Stimulated activated CD4-positive, alpha-beta T cell treated with anti-CD3 and anti-CD28 coated beads, Interleukin-15, amount 100 ng/mL, for 48 hours (primary cell): ENCODE measurements around the gene SH3GL3.

Experiments used
- DNase-seq, 2 donors: peaks; one replicate each; pipeline ENCODE4 v3.0.0-alpha.2; 2020; ENCODE audit warnings: low read depth in 2 of 2

SH3GL3 gene

DNA sequence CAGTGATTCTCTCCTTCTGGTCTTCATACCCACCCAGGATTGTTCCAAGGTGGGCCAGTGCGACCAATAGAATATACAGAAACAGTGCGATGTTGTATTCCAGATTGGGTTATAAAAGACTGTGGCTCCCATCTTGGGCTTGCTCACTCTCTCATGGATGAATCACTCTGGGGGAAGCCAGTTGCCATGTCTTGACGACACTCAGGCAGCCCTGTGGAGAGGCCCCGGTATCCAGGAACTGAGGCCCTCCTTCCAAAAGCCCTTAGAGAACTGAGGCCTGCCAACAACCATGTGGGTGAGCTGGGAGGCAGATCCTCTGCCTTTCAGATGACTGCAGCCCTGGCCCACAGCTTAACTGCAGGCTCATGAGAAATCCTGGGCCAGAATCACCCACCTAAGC, 57.2 kb downstream of the SH3GL3 start:
- DNase-seq: no peak

DNA sequence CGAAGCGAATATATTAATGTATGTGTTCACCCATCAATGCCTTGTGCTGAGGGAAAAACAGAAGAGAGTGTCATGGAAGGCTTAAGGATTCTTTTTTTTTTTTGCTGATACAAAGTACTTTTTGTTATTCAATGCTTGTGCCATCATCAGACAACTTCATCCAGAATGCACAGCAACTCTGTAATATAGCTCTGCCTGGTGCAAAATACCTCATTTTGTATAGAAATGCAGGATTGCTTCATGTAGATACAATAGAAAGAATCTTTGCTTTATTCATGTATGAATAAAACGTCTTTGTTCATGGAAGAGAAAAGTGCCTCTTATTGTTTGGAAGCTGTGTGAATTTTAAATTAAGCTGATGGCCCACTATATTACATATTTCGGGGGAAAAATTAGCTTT, 62.9 kb downstream of the SH3GL3 start:
- no peak for DNase-seq

DNA sequence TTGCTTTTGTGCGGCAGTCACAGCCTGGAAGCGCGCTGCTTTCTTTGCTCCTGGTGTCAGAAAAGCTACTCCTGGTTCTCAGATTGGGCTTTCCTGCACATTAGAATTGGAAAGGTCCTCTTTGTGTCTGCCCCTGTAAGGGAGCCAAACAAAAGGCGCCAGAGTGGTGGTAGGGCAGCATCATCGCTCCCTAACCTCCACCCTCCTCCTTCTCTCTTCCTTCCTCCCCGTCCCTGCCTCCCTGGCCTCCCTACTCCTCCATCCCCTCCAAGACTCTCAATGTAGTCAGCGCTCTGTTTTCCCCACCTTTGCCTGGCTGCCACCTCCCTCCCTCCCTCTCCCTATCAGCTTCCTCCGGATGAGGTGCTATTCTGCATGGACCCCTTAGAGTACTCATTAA, 65.3 kb downstream of the SH3GL3 start:
- DNase-seq: no peak

DNA sequence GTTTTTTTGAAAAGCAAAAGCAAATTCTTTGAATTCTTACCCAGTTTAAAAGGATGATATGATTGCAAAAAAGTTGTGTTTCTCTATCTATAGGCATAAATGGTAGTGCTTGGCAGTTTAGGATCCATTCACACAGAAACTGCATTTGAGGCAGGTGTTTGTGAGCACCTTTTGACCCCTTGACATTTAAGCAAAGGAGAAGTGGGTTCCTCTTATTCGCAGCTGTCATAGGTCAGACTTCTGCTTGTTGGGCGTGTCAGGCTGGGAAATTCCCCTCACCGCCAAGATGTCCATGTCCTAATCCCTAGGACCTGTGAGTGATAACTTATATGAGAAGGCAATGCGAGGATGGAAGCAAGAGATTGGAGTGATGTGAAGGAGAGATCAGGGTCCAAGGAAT, 67.4 kb downstream of the SH3GL3 start:
- no peak for DNase-seq

DNA sequence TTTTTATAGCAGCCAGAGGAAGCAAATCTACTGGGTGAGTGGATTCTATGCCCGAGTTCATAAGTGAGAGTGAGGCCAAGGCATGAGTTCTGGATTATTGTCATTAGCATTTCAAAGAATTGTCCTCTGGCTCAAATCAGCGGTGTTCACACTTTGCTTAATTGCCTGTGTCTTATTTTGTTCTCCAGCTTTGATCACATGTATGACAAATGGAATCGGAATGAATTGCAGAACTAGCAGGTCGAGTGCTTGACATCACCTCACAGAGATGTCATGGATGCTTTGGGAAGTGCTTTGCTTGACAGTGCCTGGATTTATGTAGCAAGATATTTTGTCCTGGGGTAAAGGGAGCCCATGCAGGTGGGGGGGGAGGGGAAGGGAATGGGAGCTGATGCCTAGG, 68.0 kb downstream of the SH3GL3 start:
- no peak for DNase-seq

DNA sequence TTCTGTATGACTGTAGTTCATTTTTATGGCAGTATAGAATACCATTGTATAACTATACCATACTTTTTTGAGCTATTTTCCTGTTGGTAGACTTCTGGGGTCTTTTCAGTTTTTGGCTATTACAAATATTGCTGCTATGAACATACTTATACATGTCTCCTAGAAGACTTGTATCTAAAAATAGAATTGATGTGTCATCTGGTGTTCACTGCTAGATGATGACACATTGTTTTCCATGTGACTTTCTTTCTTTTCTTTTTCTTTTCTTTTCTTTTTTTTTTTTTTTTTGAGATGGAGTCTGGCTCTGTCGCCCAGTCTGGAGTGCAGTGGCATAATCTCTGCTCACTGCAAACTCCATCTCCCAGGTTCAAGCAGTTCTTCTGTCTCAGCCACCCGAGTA, 69.8 kb downstream of the SH3GL3 start:
- DNase-seq: no peak

DNA sequence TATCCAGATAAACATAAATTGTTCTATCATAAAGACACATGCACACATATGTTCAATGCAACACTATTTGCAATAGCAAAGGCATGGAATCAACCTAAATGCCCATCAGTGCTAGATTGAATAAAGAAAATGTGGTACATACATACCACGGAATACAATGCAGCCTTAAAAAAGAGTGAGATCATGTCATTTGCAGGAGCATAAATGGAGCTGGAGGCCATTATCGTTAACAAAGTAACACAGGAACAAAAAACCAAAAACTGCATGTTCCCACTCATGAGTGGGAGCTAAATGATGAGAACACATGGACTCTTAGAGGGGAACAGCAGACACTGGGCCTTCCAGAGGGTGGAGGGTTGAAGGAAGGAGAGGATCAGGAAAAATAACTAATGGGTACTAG, 79.2 kb downstream of the SH3GL3 start:
- no peak for DNase-seq

DNA sequence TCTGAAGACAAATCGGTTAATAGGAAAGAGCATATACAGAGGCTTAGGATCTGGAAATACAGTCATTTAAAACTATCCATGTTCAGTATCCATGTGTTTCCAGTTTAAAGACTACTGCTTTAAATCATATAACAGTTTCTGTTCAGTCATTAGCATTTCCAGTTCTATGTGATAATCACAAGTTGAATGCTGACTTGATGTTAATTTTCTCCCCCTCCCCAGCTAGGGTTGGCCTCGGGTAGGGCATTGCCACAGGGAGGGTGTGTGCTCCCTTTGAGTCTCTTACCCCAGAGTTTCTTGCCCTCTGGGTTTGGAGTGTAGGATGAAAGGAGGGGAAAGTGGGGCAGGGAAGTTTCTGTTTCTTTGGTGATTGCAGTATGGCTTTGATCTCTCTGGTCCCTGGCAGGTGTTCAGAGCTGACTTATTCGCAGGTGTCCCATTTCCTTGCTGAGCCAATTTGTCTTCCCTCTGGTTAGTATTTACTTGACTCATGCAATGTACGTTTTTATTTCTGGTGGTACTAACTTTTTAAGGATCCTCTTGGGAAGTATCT, 86.3 kb downstream of the SH3GL3 start:
- DNase-seq: no peak

DNA sequence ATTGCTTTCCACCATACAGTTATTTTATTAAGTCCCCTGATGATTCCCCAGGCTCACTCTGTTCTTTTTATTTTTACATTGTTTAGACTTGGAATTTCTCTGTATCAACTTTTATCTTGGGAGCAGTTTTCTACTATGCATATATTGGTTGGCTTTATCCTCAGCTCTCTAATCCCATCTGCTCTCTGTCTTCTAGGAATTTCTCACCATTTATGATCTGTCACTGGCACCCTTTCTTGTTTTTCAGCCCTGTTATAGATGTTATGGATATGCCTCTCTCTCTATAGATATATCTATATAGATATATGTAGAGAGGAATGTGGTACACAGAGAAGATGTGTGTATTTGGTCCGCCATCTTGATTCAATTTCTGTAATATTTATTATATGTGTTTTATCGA, 90.5 kb downstream of the SH3GL3 start:
- DNase-seq: no peak

DNA sequence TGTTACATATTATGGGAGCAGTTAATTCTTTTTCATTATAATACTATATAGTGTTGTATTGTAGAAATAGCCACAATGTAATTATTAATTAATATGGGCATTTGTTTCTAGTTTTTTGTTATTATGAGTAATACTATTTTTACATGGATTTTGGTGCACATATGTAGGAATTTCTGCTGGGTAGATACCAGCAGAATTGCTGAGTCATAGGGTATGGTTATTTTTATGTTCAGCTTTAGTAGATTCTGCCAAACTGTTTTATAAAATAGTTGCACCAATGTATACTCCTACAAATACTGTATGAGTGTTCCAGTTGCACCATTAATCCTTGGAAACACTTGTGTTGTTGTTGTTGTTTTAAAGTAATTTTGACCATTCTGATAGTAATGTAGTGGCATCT, 91.5 kb downstream of the SH3GL3 start:
- no peak for DNase-seq

DNA sequence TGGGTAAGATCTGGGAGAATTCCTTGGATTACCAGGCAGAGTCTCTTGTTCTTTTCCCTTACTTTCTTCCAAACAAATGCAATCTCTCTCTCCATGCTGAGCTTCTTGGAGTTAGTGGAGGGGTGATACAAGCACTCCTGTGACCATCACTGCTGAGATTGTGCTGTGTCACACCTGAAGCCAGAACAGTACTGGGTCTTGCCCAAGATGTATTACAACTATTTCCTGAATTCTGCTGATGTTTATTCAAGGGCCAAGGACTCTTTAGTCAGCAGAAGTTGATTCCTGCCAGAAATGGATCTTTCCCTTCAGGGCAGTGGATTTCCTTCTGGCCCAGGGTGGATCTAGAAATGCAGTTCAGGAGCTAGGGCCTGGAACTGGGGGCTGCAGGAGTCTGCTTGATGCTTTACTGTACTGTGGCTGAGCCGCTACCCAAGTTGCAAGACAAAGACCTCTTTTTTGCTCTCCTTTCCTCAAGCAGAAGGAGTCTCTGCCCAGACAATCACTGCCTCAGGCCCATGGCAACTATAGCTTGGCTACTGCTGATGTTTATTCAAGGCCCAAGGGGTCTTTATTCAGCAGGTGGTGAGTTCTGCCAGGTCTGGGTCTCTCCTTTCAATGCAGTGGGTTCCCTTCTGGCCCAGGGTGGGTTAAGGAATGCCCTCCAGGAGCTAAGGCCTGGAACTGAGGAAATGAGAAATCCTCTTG, 98.8 kb downstream of the SH3GL3 start:
- no peak for DNase-seq

DNA sequence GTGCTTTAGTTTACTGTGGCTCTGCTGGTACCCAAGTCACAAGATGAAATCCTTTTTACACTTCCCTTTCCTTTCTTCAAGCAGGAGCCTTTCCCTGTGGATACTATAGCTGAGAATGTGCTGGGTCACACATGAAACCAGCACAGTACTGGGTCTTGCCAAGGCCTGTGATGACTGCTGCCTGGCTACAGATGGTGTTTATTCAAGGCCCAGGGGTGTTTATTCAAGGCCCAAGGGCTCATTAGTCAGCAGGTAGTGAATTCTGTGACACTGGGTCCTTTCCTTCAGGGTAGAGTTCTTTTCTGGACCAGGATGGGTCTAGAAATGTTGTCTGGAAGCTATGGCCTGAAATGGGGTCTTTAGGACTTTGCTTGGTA, 99.4 kb downstream of the SH3GL3 start:
- no peak for DNase-seq

DNA sequence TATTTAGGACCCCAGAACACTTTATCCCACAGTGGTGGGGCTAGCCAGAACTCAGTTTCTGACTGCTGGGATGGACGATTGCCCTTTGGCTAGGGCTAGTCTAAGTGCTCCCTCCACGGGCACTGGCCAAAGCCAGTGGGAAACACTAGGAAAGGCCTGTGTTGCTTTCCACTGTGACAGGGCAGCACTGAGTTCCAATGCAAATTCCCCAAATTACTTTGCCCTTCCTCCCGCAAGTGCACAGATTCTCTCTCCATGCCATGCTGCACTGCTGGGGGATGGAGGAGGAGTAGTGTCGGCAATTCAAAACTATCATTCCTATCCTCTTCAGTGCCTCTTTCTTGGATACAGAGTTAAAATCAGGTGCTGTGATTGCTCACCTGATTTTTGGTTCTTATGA, 100.0 kb downstream of the SH3GL3 start:
- no peak for DNase-seq

DNA sequence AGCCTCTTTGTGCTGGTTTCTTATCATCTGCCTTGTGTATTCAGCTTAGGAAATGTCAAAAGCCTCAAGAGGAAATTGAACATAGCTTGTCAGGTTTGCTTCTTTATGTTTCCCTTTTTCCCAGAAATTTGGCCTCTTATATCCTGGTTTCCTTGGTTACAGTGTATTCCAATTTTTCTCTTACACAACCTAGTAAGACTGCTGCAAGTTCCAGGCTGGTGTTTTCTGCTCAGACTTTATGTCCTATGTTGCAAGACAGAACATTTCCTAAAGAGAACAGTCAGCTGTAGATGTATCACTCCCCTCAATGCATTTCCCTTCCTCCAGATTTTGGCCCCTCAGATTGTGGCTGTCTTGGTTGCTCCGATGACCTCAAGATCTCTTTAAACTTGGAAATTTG, 102.5 kb downstream of the SH3GL3 start:
- DNase-seq: no peak

DNA sequence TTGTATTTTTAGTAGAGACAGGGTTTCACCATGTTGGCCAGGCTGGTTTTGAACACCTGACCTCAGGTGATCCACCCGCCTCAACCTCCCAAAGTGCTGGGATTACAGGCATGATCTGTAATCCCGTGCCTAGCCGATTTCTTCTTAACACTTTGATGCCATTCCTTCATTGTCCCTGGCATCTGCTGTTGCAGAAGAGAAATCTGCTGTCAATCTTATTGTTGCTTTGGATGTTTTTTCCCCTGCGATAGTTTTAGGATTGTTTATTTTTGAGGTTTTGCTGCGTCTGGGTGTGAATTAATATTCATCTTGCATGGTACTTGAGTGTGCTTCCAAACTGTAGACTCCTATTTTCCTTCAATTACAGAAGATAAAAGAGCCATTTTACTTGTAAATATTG, 107.4 kb downstream of the SH3GL3 start:
- no peak for DNase-seq

DNA sequence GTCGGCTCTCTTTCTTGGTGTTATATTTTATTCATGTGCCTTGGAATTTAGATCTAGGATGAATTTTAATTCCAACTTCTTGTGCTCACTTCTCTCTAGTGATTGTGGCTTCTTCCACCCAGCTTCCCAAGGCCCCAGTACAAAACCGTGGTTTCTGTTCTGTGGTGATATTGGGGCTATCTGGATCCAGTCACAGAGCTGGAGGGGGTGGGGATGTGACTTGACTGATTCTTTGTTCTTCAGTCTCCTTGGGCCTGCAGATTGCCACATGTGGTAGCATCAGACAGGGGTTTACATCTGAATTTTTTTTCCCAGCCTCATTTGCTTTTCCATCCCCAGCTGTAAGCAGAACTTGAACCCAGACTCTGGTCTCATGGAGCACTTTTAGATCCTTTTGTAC, 108.2 kb downstream of the SH3GL3 start:
- DNase-seq: no peak

DNA sequence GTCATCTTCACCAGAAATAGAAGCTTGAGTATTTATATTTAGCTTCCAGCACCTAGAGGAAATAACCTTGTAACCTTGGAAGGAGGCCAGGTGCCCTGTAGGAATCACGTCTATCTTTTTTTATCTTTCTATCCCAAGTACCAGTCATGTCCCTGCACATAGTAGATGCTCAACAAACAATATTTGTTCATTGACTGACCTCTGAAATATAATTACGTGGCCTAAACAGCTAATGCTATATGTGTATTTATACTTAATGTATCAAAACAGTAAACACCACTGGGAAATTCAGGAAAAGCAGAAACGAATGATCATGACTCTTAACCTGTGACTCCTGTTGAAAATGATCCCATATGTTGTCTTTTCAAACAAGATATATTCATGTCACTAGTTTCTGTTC, 108.9 kb downstream of the SH3GL3 start:
- DNase-seq: no peak

DNA sequence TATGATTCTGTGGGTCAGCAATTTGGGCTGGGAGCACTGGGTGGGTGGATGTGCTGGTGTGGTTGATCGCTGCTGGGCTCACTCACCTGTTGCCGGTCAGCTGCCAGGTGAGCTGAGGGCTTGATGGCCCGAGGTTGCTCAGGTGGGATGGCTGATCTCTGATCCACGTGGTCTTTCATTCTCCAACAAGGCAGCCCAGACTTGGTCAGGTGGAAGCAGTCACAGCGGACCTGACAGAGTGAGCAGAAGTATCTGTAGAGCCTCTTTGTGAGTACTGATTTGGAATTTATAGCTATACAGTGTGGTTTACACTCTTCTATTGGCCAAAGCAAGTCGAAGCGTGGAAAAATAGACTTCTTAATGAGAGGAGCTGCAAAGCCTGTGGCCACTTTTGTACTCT, 109.6 kb downstream of the SH3GL3 start:
- no peak for DNase-seq

DNA sequence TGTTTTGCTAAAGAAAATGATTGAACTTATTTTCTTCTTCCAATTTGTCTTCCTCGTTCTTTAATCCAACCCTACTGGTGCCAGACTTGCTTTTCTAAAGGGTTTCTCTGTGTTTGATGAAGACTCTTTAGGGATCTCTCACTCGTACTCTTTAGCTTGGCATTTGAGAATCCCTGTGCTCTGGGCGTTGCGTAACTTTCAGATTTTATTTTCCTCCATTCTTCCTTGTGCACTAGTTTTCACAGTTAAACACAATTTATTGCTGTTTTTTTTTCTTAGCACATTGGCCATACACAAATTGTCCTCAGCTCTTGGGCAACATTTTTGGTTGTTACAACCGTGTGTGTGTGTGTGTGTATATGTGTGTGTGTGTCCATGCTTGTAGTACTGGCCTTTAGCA, 111.0 kb downstream of the SH3GL3 start:
- no peak for DNase-seq

DNA sequence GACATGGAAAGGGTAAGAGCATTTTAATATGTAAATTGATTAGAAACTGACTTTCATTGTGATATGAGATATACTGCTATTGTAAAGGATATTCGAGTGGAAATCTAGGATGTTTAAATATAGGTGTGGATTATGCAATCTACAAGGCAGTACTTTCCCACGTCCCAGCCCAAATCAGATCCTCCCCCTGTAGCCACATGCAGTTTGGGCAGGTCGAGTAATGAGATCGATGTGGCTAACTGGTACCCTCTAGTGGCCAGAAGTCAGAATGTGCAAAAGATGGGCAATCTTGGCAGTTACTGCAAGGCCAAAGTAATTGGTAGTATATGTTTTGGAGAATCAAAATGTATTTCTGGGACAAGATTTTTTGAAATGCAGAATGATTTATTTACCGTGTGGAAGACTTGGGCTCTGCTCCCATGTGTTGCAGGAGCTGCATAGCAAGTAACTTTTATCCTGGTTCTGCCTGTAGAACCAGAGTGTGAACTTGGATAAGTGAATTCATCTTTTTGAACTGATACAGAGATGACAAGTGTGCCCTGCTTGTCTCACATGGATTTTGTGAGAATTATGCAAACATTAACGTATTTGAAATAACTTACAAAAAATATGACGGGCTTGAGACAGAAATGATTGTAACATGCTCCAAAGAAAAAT, 112.3 kb downstream of the SH3GL3 start:
- DNase-seq: peak; percentile 2 to 26

DNA sequence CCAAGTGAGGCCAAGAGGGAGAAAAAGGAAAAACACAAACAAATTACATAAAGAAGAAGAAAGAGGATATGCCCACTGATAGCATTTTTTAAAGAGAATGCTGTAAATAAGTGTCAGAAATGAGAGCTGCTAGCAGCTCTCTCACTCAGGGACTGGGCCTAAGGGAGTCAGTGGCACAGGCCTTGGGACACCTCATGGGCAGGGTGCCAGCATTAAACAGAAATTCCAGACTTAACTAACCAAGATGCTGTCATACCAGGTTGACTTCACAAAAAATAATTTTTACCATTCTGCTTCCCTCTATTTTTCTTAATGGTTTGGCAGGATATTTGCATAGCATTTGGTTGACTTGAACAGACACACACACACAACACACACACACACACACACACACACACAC, 114.5 kb downstream of the SH3GL3 start:
- no peak for DNase-seq

DNA sequence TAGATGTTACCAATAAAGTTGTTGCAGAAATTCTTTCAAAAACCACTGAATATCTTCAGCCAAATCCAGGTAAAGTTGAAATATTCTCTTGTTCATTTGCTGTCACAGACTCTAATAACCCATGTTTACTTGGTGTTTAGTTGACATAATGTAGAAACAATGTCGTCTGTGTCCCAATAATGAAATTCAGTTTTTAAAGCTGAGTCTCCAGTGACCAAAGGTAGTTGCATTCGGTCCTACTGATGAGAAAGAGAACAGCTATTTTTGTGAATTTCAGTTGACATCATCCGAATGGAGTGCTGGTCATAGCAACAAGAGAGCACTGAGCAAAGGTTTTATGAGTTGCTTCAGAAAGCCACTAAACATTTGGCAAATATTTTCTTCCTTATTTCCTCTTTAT, 118.0 kb downstream of the SH3GL3 start:
- no peak for DNase-seq

DNA sequence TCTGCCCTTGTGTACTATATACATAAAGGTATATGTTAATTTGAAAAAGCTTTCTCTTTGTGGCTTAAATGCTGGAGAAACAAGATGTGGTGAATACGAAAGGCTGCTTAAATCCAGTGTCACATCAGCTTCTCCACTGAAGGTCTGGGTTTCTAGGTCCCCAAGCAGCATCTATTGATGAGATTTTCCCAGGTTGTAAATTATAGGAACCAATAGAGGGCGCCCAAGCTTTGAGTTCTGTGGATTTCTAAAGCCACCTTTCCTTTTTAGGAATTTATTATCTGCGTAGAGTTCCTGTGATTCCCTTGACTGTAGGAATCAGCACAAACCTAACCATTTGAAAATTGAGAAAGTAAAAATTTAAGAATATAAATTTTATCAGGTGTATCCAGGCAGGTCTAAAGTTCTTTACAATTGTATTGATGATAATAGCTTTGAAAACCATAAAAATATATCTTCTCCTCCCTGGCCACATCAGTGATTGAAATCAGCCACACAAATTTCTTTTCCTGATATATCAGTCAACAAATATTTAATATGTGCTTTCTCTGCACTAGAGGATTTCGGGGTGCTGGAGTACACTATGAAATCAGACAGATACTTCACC, 118.5 kb downstream of the SH3GL3 start:
- no peak for DNase-seq
